Measurements from ENCODE around the gene ALX4. TPM values are rescaled to one million over a fixed set of nuclear protein-coding genes. Genes with fewer than 3 reads are reported as not detected.
A peak's percentile ranks its signal among the peaks of the same experiment; 100 is the strongest.

ALX4 gene
- total and polyA plus RNA-seq, 9 of the 15 experiments (the other 6 are each of a cell fraction or from before 2014, with no cell fraction given): 0.07 to 1.2 (median 0.33) TPM

DNA sequence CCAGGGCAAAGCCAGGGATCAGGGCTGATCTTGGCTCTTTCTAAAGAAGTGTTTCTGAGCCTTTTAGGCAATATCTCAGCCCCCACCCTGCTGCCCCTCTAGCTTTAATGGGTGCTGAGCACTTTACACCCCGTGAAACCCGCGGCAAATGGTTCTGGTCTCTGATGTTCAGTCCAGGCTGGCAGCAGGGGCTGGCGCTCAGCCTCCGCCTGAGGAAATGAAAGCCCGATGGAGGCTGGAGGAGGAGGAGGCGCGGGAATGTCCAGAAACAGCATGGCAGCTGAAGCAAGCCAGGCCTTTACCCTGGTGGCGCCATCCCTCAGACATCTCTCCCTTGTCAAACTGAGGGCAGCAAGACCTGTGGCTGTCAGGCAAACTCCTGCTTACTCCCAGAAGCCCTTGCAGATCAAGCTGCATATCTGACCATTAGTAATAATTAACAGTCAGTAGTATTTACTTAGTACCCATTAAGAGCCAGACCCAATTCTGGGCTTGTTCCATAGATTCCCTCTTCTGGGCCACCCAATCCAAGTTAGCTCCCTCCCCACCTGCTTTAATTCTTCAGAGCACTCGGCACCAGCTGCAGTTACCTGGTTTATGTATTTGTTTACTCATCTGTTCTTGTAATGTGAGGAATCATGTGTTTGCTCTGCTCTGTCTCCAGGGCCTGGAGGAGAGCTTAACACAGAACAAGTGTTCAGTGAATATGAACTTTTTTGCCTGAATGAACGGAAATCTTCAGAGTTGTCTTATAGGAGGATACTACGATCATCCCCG lies 15.0 kb upstream of the ALX4 start:
- ATAC-seq: no peak
- Histone ChIP-seq H3K4me2 (ENCODE audit: insufficient read depth, low read length) (no peak overlapping the region), H2AFZ (ENCODE audit: low read depth, low read length) (0 out of 2 replicates have a peak overlapping the region, but pooled peaks have one; percentile 2), H3K36me3 (ENCODE audit: control insufficient read depth, insufficient read depth, low read length) (no peaks in the 10 kb centered on the region), H3K9me3 (replicated peaks; ENCODE audit: control insufficient read depth, insufficient read depth, low read depth, low read length) (no peaks in the 10 kb centered on the region), H3K79me2 (ENCODE audit: control insufficient read depth, insufficient read depth, low read length) (no peaks in the 10 kb centered on the region), H3K27me3 (ENCODE audit: control insufficient read depth in 2 of 2, insufficient read depth in 2 of 2, low read length in 2 of 2) (peaks cover 7 to 13% of the 10 kb centered on the region in 2 experiments; a peak in 4 of 5 replicates), H3K4me1 (replicated peaks in 1 of 2; ENCODE audit: control insufficient read depth in 2 of 2, insufficient read depth in 2 of 2, low read length in 2 of 2) (peaks cover 13 to 22% of the 10 kb centered on the region in 2 experiments), H3K4me3 (no peak overlapping the region), H3K9ac (ENCODE audit: insufficient read depth in 1 of 2, low read depth in 2 of 2, low read length in 2 of 2) (no peak overlapping the region), H4K20me1 (replicated peaks; ENCODE audit: control insufficient read depth, insufficient read depth, low read length) (no peaks in the 10 kb centered on the region), H3K27ac (ENCODE audit: extremely low read depth, low read depth, low read length) (no peak overlapping the region), H3K9me1 (ENCODE audit: control insufficient read depth, insufficient read depth, low read length) (no peaks in the 10 kb centered on the region)
- intact Hi-C loops (cut with micrococcal nuclease): no loop called here
- FAIRE-seq: no peak
- BruUV-seq (replicated peaks): no TSS peak
- DNase-seq (ENCODE audit: extremely low read depth in 1 of 4, low spot score in 3 of 4): no peak
- ChIA-PET CTCF (ENCODE audit: low intra/inter-chr PET ratio) (no interaction called here), POLR2A (interaction anchor here (0.6 kb wide), 2 partner anchors 54 to 129 kb away, joined by 3 read pairs; no protein-coding TSS in a partner anchor)
- in situ Hi-C loops (cut with MboI): no loop called here
- WGBS (ENCODE audit: insufficient coverage, low coverage, missing lambda C conversion rate): 56% methylated on average over 13 of the region's 13 CpGs
- TF ChIP-seq ZKSCAN8 (CRISPR knock-in tag; IDR thresholded peaks at IDR 0.05): no peak
- TF ChIP-seq SNRNP70 (optimal IDR thresholded peaks at IDR 0.05; ENCODE audit: low read depth, low read length): no peak
- no peak for TF ChIP-seq SREBF2 (CRISPR knock-in tag; IDR thresholded peaks at IDR 0.05)
- no peak for TF ChIP-seq ZNF212 (CRISPR knock-in tag; IDR thresholded peaks at IDR 0.05)
- TF ChIP-seq, protein P1, sequence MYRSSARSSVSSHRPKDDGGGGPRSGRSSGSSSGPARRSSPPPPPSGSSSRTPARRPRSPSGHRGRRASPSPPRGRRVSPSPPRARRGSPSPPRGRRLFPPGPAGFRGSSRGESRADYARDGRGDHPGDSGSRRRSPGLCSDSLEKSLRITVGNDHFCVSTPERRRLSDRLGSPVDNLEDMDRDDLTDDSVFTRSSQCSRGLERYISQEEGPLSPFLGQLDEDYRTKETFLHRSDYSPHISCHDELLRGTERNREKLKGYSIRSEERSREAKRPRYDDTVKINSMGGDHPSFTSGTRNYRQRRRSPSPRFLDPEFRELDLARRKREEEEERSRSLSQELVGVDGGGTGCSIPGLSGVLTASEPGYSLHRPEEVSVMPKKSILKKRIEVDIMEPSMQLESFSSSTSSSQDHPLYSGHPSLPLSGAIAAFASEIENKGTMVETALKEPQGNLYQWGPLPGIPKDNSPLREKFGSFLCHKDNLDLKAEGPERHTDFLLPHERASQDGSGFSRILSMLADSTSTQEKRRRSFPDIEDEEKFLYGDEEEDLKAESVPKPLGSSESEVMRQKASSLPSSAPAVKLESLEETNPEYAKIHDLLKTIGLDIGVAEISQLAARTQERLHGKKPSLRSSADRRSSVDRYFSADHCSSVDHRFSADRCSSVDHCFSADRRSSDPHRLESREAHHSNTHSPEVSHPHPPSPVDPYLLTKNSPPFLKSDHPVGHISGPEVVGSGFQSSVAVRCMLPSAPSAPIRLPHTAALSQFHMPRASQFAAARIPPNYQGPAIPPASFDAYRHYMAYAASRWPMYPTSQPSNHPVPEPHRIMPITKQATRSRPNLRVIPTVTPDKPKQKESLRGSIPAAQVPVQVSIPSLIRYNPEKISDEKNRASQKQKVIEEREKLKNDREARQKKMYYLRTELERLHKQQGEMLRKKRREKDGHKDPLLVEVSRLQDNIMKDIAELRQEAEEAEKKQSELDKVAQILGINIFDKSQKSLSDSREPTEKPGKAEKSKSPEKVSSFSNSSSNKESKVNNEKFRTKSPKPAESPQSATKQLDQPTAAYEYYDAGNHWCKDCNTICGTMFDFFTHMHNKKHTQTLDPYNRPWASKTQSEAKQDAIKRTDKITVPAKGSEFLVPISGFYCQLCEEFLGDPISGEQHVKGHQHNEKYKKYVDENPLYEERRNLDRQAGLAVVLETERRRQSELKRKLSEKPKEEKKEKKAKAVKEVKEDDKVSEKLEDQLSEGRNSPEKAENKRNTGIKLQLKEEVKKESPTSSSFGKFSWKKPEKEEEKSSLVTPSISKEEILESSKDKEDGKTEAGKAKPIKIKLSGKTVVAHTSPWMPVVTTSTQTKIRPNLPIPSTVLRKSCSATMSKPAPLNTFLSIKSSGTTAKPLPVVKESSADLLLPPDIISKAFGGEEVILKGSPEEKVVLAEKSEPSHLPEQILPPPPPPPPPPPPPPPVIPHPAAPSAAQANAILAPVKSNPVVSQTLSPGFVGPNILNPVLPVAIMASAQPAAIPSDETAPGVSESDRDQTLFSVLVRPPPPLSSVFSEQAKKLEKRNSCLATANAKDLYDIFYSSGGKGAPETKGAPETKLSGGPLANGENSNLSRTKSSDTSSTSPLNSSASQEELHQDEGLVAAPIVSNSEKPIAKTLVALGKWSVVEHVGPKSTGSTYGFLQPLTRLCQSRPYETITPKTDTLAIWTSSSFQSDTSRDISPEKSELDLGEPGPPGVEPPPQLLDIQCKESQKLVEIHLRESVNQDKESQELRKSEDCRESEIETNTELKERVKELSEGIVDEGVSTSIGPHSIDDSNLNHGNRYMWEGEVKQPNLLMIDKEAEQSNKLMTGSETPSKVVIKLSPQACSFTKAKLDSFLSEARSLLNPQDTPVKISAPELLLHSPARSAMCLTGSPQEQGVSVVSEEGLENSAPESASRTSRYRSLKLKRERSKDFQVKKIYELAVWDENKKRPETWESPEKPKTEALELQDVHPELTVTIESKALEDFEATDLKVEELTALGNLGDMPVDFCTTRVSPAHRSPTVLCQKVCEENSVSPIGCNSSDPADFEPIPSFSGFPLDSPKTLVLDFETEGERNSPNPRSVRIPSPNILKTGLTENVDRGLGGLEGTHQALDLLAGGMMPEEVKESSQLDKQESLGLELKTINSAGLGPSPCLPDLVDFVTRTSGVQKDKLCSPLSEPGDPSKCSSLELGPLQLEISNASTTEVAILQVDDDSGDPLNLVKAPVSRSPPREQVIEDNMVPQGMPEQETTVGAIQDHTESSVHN (IDR thresholded peaks at IDR 0.05; ENCODE audit: borderline replicate concordance in 1 of 2, low read depth in 1 of 2): no peak
- TF ChIP-seq FOS (IDR thresholded peaks at IDR 0.05; ENCODE audit: extremely low read depth, insufficient read length): no peak
- no peak for TF ChIP-seq ZNF766 (CRISPR knock-in tag; conservative IDR thresholded peaks at IDR 0.05)
- no peak for TF ChIP-seq HDAC3 (IDR thresholded peaks at IDR 0.05; ENCODE audit: borderline replicate concordance, partially characterized antibody)
- TF ChIP-seq, protein P2, sequence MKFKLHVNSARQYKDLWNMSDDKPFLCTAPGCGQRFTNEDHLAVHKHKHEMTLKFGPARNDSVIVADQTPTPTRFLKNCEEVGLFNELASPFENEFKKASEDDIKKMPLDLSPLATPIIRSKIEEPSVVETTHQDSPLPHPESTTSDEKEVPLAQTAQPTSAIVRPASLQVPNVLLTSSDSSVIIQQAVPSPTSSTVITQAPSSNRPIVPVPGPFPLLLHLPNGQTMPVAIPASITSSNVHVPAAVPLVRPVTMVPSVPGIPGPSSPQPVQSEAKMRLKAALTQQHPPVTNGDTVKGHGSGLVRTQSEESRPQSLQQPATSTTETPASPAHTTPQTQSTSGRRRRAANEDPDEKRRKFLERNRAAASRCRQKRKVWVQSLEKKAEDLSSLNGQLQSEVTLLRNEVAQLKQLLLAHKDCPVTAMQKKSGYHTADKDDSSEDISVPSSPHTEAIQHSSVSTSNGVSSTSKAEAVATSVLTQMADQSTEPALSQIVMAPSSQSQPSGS (CRISPR knock-in tag; IDR thresholded peaks at IDR 0.05): no peak
- no peak for TF ChIP-seq ZNF143 (CRISPR knock-in tag; IDR thresholded peaks at IDR 0.05)
- TF ChIP-seq EGR1 (conservative IDR thresholded peaks at IDR 0.05): no peak
- no peak for TF ChIP-seq TEAD2 (tag; IDR thresholded peaks at IDR 0.05)
- no peak for TF ChIP-seq FOXP1 (CRISPR knock-in tag; IDR thresholded peaks at IDR 0.05)
